ENCODE data around the gene GGCX.

GGCX gene

DNA sequence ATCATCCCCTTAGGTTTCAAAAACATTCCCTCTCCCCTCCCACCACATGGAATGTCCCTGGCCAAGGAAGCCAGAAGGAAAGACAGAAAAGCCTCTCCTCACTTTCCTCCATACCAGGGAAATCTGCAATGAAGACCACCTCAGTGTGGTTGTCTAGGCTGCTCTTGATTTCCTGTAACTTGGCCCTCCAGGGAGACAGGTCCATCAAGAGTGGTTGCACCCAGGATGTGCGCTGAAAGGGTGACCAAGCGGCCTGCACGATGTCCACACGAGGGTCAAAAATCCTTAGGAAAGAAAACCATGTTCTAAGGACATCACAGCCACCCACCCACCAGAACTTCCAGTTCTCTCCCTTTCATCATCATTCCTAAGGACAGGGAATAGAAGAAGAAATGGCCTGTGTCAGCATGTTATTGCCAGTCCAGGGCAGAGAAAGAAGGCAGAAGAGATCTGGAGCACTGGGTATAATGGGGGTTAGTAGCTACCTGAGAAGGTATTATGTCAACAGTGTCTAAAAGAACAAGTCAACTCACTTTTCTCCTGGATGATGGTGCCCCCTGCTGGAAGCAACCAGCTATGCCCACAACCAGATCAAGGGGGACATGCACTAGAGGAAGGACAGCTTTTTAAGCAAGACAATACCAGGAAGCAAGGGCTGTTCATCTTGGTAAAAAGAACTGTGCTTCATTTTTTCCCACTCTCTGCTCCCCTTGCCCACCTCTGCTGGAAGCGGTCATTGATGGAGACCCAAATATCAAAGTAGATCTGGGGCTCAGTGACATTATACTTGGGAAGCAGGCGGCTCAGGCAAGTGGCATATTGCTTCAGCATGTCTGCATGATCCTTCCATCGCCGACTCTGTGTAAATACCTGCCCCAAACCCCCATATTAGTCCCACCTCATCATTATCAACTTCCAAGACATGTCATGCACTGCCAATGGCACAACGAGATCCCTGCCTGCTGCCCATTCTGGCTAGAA lies 9.3 kb downstream of the GGCX start:
- Histone ChIP-seq H3K36me3 (ENCODE audit: insufficient read depth, low read length) (peaks cover 60% of the 10 kb centered on the region; the same call in 1 of the 2 replicates), H3K9me2 (ENCODE audit: low read depth, low read length) (no peaks in the 10 kb centered on the region), H3K4me2 (ENCODE audit: low read length) (no peak overlapping the region), H3K4me3 (ENCODE audit: low read depth, low read length, poor library complexity, severe bottlenecking) (no peak overlapping the region), H2AFZ (ENCODE audit: low read length) (no peak overlapping the region), H3K9ac (ENCODE audit: low read length) (no peak overlapping the region), H3F3A (ENCODE audit: insufficient read depth, low read length) (peaks cover 5% of the 10 kb centered on the region; the same call in 1 of the 2 replicates), H3K79me2 (ENCODE audit: insufficient read depth, low read length) (no peaks in the 10 kb centered on the region), H3K4me1 (ENCODE audit: insufficient read depth, low read length, severe bottlenecking) (no peaks in the 10 kb centered on the region), H3K27ac (ENCODE audit: low read depth, low read length, poor library complexity, severe bottlenecking) (no peak overlapping the region), H3K9me3 (ENCODE audit: low read length) (no peaks in the 10 kb centered on the region), H4K20me1 (ENCODE audit: insufficient read depth, low read length) (no peaks in the 10 kb centered on the region), H3K27me3 (ENCODE audit: insufficient read depth, low read length) (no peaks in the 10 kb centered on the region)
- TF ChIP-seq, protein P1, sequence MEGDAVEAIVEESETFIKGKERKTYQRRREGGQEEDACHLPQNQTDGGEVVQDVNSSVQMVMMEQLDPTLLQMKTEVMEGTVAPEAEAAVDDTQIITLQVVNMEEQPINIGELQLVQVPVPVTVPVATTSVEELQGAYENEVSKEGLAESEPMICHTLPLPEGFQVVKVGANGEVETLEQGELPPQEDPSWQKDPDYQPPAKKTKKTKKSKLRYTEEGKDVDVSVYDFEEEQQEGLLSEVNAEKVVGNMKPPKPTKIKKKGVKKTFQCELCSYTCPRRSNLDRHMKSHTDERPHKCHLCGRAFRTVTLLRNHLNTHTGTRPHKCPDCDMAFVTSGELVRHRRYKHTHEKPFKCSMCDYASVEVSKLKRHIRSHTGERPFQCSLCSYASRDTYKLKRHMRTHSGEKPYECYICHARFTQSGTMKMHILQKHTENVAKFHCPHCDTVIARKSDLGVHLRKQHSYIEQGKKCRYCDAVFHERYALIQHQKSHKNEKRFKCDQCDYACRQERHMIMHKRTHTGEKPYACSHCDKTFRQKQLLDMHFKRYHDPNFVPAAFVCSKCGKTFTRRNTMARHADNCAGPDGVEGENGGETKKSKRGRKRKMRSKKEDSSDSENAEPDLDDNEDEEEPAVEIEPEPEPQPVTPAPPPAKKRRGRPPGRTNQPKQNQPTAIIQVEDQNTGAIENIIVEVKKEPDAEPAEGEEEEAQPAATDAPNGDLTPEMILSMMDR (IDR thresholded peaks at IDR 0.05; ENCODE audit: low read length), result peak; percentile 94
- TF ChIP-seq EZH2 (IDR thresholded peaks at IDR 0.05; ENCODE audit: borderline replicate concordance, low read length), result no peak

DNA sequence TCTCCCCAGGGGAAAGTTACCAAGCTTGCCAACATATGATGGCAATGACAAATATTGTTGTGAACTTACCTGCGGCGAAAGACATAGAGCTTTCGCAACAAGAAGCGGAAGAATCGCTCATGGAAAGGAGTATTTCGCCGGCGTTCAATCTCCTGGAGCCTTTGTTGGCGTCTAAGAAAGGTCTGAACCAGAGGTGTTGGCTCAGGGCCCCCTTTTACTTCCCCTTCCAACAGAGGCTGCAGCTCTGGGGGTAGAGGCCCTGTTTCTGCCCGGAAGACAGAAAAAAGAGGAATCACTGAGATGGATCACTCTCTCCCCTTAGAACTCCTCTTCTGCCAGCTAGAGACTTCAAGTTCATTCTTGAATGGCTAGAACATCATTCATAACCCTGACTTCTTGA lies 10.8 kb downstream of the GGCX start:
- Histone ChIP-seq H3K27me3 (ENCODE audit: insufficient read depth, low read length) (no peaks in the 10 kb centered on the region), H3K9me3 (ENCODE audit: low read length) (no peaks in the 10 kb centered on the region), H3K4me2 (ENCODE audit: low read length) (no peak overlapping the region), H3F3A (ENCODE audit: insufficient read depth, low read length) (peaks cover 14% of the 10 kb centered on the region), H3K27ac (ENCODE audit: low read depth, low read length, poor library complexity, severe bottlenecking) (no peak overlapping the region), H3K79me2 (ENCODE audit: insufficient read depth, low read length) (no peaks in the 10 kb centered on the region), H3K9ac (ENCODE audit: low read length) (no peak overlapping the region), H4K20me1 (ENCODE audit: insufficient read depth, low read length) (no peaks in the 10 kb centered on the region), H3K36me3 (ENCODE audit: insufficient read depth, low read length) (peaks cover 68% of the 10 kb centered on the region), H3K9me2 (ENCODE audit: low read depth, low read length) (no peaks in the 10 kb centered on the region), H3K4me3 (ENCODE audit: low read depth, low read length, poor library complexity, severe bottlenecking) (no peak overlapping the region), H3K4me1 (ENCODE audit: insufficient read depth, low read length, severe bottlenecking) (no peaks in the 10 kb centered on the region), H2AFZ (ENCODE audit: low read length) (no peak overlapping the region)
- TF ChIP-seq, protein P1 (IDR thresholded peaks at IDR 0.05; ENCODE audit: low read length), result no peak
- TF ChIP-seq EZH2 (IDR thresholded peaks at IDR 0.05; ENCODE audit: borderline replicate concordance, low read length), result no peak

DNA sequence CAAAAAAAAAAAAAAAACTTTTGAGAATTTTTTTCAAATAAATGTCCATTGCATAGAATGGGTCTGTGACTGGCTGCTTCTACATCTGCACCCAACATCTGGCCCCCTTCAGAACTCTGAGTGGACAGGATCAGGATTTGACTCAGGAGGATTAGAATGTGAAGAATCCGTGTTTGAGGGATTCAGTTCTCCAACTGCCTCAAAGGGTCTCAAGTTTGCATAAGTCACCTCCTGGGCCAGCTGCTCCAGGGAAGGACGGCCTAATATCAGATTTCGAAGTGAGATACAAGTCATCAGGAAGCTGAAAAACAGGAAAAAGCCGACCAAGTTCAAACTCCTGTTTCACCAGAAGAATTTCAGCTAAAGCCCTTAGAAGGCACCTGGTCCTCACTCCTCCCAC lies 11.5 kb downstream of the GGCX start:
- TF ChIP-seq, protein P1 (IDR thresholded peaks at IDR 0.05; ENCODE audit: low read length), result no peak
- TF ChIP-seq EZH2 (IDR thresholded peaks at IDR 0.05; ENCODE audit: borderline replicate concordance, low read length), result no peak
- Histone ChIP-seq H3K27ac (ENCODE audit: low read depth, low read length, poor library complexity, severe bottlenecking) (no peak overlapping the region), H3K36me3 (ENCODE audit: insufficient read depth, low read length) (peaks cover 69% of the 10 kb centered on the region)

More for the DNA sequence above, 11.5 kb downstream of the GGCX start:
- Histone ChIP-seq H3K9me2 (ENCODE audit: low read depth, low read length) (no peaks in the 10 kb centered on the region), H3K9me3 (ENCODE audit: low read length) (no peaks in the 10 kb centered on the region), H3K79me2 (ENCODE audit: insufficient read depth, low read length) (no peaks in the 10 kb centered on the region), H3F3A (ENCODE audit: insufficient read depth, low read length) (peaks cover 18% of the 10 kb centered on the region), H3K27me3 (ENCODE audit: insufficient read depth, low read length) (no peaks in the 10 kb centered on the region), H3K9ac (ENCODE audit: low read length) (no peak overlapping the region), H3K4me3 (ENCODE audit: low read depth, low read length, poor library complexity, severe bottlenecking) (no peak overlapping the region), H4K20me1 (ENCODE audit: insufficient read depth, low read length) (no peaks in the 10 kb centered on the region), H3K4me1 (ENCODE audit: insufficient read depth, low read length, severe bottlenecking) (no peaks in the 10 kb centered on the region), H3K4me2 (ENCODE audit: low read length) (no peak overlapping the region), H2AFZ (ENCODE audit: low read length) (no peak overlapping the region)
